H4 (cell line): ENCODE results near the gene DIRAS1. TPM values are rescaled to one million over a fixed set of nuclear protein-coding genes. Genes with fewer than 3 reads are reported as not detected.
"Not testable (repeated sequence)": the region's sequence is repeated elsewhere in the genome, so short reads cannot be mapped to it uniquely, and the experiment has no call there.

Experiments
- DNase-seq: peaks from one replicate; pipeline ENCODE4 v3.0.0-alpha.2; 2015; ENCODE audit warnings: low spot score
- total RNA-seq: library from RNA; depleted of rRNA; stranded (reverse); fragments of >200 nt; shearing (Covaris generic); gene quantifications from 2 replicates; pipeline ENCODE4 v1.2.3, GENCODE V29; 2014; rRNA removed

The DIRAS1 gene
- total RNA-seq, 1 experiment from 2014 or later = 1.3 TPM

- no peak for DNase-seq
Measured at GRCh38 chr19:2678044-2678671, 43.0 kb downstream of the DIRAS1 start.

GRCh38 chr19:2676823-2677222 is 44.3 kb downstream of the DIRAS1 start:
- no peak for DNase-seq

- no peak for DNase-seq
Measured at GRCh38 chr19:2675892-2676291, 45.3 kb downstream of the DIRAS1 start.

GRCh38 chr19:2670217-2670616 is 51.0 kb downstream of the DIRAS1 start:
- DNase-seq = no peak

GRCh38 chr19:2668175-2668763 is 52.9 kb downstream of the DIRAS1 start:
- no peak for DNase-seq

GRCh38 chr19:2667349-2667748 is 53.8 kb downstream of the DIRAS1 start:
- not testable (repeated sequence) for DNase-seq

- DNase-seq = no peak
Measured at GRCh38 chr19:2666344-2666994, 54.7 kb downstream of the DIRAS1 start.

- DNase-seq = no peak
Measured at GRCh38 chr19:2665103-2665502, 56.1 kb downstream of the DIRAS1 start.

Other genes with a start within 250 kb of the DIRAS1 start
- 14.3 and 82.3 TPM in 2 replicates for gene GADD45B, start 245.2 kb downstream of the DIRAS1 start, total RNA-seq
- 0.60 and 0.75 TPM in 2 replicates for gene GNG7, start 18.7 kb downstream of the DIRAS1 start, total RNA-seq
- 26.0 and 42.3 TPM in 2 replicates for gene SLC39A3, start 18.6 kb upstream of the DIRAS1 start, total RNA-seq
- 47.0 and 53.4 TPM in 2 replicates for gene SGTA, start 61.9 kb upstream of the DIRAS1 start, total RNA-seq
- 74.8 and 107 TPM in 2 replicates for gene THOP1, start 64.1 kb upstream of the DIRAS1 start, total RNA-seq
- gene ZNF554, start 98.5 kb upstream of the DIRAS1 start, total RNA-seq = 1.5 and 1.8 TPM in 2 replicates
- 3.0 and 4.8 TPM in 2 replicates for gene ZNF555, start 120.1 kb upstream of the DIRAS1 start, total RNA-seq
- not detected in 2 replicates for gene ZNF556, start 146.0 kb upstream of the DIRAS1 start, total RNA-seq
- gene ZNF57, start 179.6 kb upstream of the DIRAS1 start, total RNA-seq = 3.4 and 7.3 TPM in 2 replicates
- 3.7 and 4.0 TPM in 2 replicates for gene ZNF77, start 223.6 kb upstream of the DIRAS1 start, total RNA-seq